ENCODE measurements around the gene FAM120B.

Gene FAM120B

DNA sequence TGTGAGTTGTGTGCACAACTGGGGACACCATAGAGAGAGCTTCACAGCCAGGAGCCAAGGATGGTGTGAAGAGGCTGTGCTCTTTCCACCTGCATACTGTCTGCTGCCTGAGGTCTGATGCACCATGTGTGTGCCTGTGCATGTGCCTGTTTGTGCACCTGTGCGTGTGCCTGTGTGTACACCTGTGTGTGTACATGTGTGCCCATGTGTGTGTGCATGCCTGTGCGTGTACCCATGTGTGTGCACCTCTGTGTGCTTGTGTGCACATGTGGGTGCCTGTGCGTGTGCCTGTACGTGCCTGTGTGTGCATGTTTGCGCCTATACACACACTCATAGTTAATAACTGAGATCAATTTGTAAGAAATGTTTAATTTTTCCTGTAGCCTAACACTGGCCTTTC lies 51.3 kb downstream of the FAM120B start:
- TF ChIP-seq, protein P1, sequence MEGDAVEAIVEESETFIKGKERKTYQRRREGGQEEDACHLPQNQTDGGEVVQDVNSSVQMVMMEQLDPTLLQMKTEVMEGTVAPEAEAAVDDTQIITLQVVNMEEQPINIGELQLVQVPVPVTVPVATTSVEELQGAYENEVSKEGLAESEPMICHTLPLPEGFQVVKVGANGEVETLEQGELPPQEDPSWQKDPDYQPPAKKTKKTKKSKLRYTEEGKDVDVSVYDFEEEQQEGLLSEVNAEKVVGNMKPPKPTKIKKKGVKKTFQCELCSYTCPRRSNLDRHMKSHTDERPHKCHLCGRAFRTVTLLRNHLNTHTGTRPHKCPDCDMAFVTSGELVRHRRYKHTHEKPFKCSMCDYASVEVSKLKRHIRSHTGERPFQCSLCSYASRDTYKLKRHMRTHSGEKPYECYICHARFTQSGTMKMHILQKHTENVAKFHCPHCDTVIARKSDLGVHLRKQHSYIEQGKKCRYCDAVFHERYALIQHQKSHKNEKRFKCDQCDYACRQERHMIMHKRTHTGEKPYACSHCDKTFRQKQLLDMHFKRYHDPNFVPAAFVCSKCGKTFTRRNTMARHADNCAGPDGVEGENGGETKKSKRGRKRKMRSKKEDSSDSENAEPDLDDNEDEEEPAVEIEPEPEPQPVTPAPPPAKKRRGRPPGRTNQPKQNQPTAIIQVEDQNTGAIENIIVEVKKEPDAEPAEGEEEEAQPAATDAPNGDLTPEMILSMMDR (IDR thresholded peaks at IDR 0.05; ENCODE audit: extremely low read depth, missing control alignments) = no peak
- DNase-seq (ENCODE audit: low spot score) = no peak

GRCh38 chr6:170358496-170358895 lies 51.9 kb downstream of the FAM120B start:
- TF ChIP-seq, protein P1 (IDR thresholded peaks at IDR 0.05; ENCODE audit: extremely low read depth, missing control alignments) = no peak
- no peak for DNase-seq (ENCODE audit: low spot score)

GRCh38 chr6:170360476-170360875 lies 53.9 kb downstream of the FAM120B start:
- no peak for DNase-seq (ENCODE audit: low spot score)
- TF ChIP-seq, protein P1 (IDR thresholded peaks at IDR 0.05; ENCODE audit: extremely low read depth, missing control alignments) = no peak

- DNase-seq (ENCODE audit: low spot score) = no peak
- TF ChIP-seq, protein P1 (IDR thresholded peaks at IDR 0.05; ENCODE audit: extremely low read depth, missing control alignments) = no peak
These were observed 54.8 kb downstream of the FAM120B start for GRCh38 chr6:170361335-170361734.

DNA sequence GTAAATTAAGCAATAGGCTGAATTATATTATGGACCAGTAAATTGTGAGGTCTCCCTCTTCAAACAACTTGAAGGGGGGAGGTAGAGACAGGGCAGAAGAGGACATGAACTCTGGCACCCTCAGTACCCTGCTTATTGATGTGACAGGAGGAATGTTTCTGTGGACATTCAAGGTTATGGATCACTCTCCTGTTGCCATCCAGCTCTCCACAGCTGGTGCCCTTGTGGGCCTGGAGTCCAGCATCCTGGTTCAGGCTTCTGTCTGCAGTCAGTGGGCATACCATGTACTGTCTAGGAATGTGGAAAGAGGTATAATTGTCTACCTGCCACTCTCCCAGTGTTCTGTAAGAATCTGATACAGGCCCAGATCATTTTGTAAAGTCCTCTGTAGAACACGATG lies 55.6 kb downstream of the FAM120B start:
- no peak for DNase-seq (ENCODE audit: low spot score)
- TF ChIP-seq, protein P1 (IDR thresholded peaks at IDR 0.05; ENCODE audit: extremely low read depth, missing control alignments) = no peak

GRCh38 chr6:170363255-170363654 lies 56.7 kb downstream of the FAM120B start:
- TF ChIP-seq, protein P1 (IDR thresholded peaks at IDR 0.05; ENCODE audit: extremely low read depth, missing control alignments) = no peak
- DNase-seq (ENCODE audit: low spot score) = no peak

GRCh38 chr6:170365121-170365520 lies 58.6 kb downstream of the FAM120B start:
- DNase-seq (ENCODE audit: low spot score) = no peak
- TF ChIP-seq, protein P1 (IDR thresholded peaks at IDR 0.05; ENCODE audit: extremely low read depth, missing control alignments) = no peak

Data from GM20000 (cell line).